ENCODE results near the gene C9orf85. TPM values are rescaled to one million over a fixed set of nuclear protein-coding genes. Genes with fewer than 3 reads are reported as not detected.
"Not testable (repeated sequence)": the region's sequence is repeated elsewhere in the genome, so short reads cannot be mapped to it uniquely, and the experiment has no call there.

Gene C9orf85
- total RNA-seq, 1 experiment from 2014 or later = 9.8 TPM

DNA sequence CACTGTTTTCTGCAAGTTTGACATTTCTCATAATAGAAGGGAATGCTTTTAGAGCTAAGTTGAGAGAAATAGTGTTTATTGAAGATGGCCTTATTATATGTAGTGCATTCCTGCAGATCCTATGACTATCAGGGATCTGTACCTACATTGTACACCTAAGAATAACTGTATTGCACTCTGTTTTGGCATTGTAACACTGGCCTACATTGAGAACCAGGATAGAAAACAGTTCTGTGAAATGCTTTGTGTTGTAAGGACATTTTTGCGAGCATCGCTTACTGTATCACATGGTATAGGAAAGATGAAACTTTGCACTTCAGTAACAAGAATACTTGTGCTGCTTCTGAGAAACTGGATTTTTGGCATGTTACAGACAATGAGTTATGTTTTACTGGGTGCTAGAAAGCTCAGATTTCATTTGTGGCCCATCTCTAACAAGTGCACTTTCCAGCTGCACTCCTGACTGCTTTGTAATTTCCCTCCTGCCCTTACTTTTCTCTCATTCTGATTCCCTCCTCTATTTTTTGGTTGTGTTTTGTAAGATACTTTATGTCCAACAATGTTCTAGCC, 30.6 kb downstream of the C9orf85 start:
- DNase-seq = no peak
- no peaks in the 10 kb centered on the region for H3K27me3 Mint-ChIP-seq (ENCODE audit: unreplicated experiment)
- no peaks in the 10 kb centered on the region for H3K36me3 Mint-ChIP-seq (ENCODE audit: insufficient read depth, unreplicated experiment)
- CTCF ChIA-PET = no interaction called here
- H3K4me1 Mint-ChIP-seq (ENCODE audit: low read depth, unreplicated experiment) = peaks cover 14% of the 10 kb centered on the region
- no TSS peak for BruUV-seq (replicated peaks)
- no peak overlapping the region for H3K4me3 Mint-ChIP-seq (ENCODE audit: low read depth, unreplicated experiment)
- intact Hi-C loops (cut with micrococcal nuclease; ENCODE audit: unreplicated experiment) = no loop called here
- no peaks in the 10 kb centered on the region for H3K9me3 Mint-ChIP-seq (ENCODE audit: low read depth, unreplicated experiment)
- H3K27ac Mint-ChIP-seq (ENCODE audit: unreplicated experiment) = no peak overlapping the region
- TF ChIP-seq, protein P1, sequence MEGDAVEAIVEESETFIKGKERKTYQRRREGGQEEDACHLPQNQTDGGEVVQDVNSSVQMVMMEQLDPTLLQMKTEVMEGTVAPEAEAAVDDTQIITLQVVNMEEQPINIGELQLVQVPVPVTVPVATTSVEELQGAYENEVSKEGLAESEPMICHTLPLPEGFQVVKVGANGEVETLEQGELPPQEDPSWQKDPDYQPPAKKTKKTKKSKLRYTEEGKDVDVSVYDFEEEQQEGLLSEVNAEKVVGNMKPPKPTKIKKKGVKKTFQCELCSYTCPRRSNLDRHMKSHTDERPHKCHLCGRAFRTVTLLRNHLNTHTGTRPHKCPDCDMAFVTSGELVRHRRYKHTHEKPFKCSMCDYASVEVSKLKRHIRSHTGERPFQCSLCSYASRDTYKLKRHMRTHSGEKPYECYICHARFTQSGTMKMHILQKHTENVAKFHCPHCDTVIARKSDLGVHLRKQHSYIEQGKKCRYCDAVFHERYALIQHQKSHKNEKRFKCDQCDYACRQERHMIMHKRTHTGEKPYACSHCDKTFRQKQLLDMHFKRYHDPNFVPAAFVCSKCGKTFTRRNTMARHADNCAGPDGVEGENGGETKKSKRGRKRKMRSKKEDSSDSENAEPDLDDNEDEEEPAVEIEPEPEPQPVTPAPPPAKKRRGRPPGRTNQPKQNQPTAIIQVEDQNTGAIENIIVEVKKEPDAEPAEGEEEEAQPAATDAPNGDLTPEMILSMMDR (IDR thresholded peaks at IDR 0.05; ENCODE audit: unreplicated experiment) = no peak

DNA sequence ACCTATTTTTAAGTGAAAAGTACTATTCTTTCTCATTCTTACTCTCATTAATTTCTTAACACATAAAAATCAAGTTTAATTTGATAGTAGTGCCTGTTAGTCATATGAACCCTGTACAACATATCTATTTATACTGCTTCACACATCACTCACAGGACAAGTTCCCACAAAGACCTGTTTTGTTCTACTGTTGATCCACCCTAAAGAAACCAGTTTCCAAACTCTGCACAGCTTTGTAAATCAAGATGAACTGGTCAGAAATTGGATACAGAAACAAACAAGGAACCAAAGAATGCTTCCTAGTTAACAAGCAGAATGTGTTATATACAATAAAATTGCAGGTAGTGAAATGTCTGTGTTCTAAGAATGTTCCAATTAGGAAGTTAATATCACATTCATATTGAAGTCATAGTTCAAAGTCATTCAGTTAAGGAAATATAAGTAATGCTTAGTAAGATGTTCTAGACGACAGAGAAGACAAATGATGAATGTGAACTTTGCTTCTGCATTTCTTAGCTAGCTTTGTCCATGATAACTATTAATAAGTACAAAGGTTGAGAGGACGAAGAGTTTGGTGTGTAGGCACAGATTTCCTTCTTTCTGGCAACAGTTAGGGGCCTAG, 33.4 kb downstream of the C9orf85 start:
- peak overlapping the region; percentile 48 for H3K4me3 Mint-ChIP-seq (ENCODE audit: low read depth, unreplicated experiment)
- TF ChIP-seq, protein P1 (IDR thresholded peaks at IDR 0.05; ENCODE audit: unreplicated experiment) = no peak
- DNase-seq = peak; percentile 5

DNA sequence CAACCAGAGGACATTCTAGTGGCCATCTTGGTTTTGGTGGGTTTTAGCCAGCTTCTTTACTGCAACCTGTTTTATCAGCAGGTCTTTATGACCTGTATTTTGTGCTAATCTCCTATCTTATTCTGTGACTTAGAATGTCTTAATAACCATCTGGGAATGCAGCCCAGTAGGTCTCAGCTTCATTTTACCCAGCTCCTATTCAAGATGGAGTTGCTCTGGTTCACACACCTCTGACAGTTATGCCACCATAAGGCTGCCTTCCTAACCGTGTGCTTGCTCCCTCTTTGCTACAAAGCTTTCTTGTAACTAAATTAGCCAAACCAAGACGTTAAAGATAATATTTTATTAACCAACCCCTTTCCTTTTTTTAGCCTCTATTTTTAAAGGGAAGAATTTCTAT, 43.2 kb downstream of the C9orf85 start:
- CTCF ChIA-PET; intact Hi-C loops (cut with micrococcal nuclease; ENCODE audit: unreplicated experiment); H3K27ac Mint-ChIP-seq (ENCODE audit: unreplicated experiment); H3K27me3 Mint-ChIP-seq (ENCODE audit: unreplicated experiment); DNase-seq; H3K4me3 Mint-ChIP-seq (ENCODE audit: low read depth, unreplicated experiment); H3K36me3 Mint-ChIP-seq (ENCODE audit: insufficient read depth, unreplicated experiment); H3K9me3 Mint-ChIP-seq (ENCODE audit: low read depth, unreplicated experiment); H3K4me1 Mint-ChIP-seq (ENCODE audit: low read depth, unreplicated experiment); BruUV-seq (replicated peaks): not testable (repeated sequence)

More for the DNA sequence above, 33.4 kb downstream of the C9orf85 start:
- no TSS peak for BruUV-seq (replicated peaks)
- H3K9me3 Mint-ChIP-seq (ENCODE audit: low read depth, unreplicated experiment) = no peaks in the 10 kb centered on the region
- H3K27me3 Mint-ChIP-seq (ENCODE audit: unreplicated experiment) = no peaks in the 10 kb centered on the region
- no peaks in the 10 kb centered on the region for H3K36me3 Mint-ChIP-seq (ENCODE audit: insufficient read depth, unreplicated experiment)
- CTCF ChIA-PET = interaction anchor here (0.8 to 1.2 kb wide), 2 partner anchors 19 to 34 kb away, joined by 3 to 4 read pairs; partner anchors contain the start of genes ABHD17B and C9orf85
- peak overlapping the region; percentile 74 for H3K27ac Mint-ChIP-seq (ENCODE audit: unreplicated experiment)
- peaks cover 9% of the 10 kb centered on the region for H3K4me1 Mint-ChIP-seq (ENCODE audit: low read depth, unreplicated experiment)
- intact Hi-C loops (cut with micrococcal nuclease; ENCODE audit: unreplicated experiment) = loop anchor here (2.0 kb wide), 1 partner anchor 34 kb away; the partner anchor contains the start of genes ABHD17B and C9orf85

DNA sequence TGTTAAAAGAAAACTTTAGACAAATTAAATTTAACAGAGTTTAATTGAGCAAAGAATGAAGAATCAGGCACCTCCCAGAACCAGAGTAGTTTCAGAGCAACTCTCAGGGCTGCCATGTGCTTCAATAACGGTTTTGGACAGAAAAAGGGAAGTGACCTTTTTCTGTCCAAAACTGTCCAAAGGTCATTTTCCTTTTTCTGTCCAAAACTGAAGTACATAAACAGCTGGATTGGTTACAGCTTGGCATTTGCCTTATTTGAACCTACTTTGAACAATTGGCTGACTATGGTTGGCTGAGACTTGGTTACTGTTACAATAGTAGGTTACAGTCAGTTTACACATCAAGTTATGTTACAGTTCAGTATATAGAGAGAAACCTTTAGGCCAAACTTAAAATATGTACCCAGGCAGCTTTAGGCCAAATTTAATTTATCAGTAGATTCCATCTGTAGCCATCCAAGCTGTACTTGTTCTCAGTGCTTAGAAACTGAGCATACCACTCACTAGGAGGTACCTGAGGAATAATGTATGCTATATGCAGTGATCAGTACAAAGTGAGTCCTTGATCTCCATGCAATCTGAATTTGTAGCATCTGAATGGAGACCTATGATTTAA, 44.0 kb downstream of the C9orf85 start:
- no peak for DNase-seq
- intact Hi-C loops (cut with micrococcal nuclease; ENCODE audit: unreplicated experiment) = no loop called here
- CTCF ChIA-PET = no interaction called here
- Mint-ChIP-seq H3K9me3 (ENCODE audit: low read depth, unreplicated experiment) (no peaks in the 10 kb centered on the region), H3K27ac (ENCODE audit: unreplicated experiment) (no peak overlapping the region), H3K36me3 (ENCODE audit: insufficient read depth, unreplicated experiment) (no peaks in the 10 kb centered on the region), H3K27me3 (ENCODE audit: unreplicated experiment) (no peaks in the 10 kb centered on the region), H3K4me1 (ENCODE audit: low read depth, unreplicated experiment) (no peaks in the 10 kb centered on the region), H3K4me3 (ENCODE audit: low read depth, unreplicated experiment) (no peak overlapping the region)
- no TSS peak for BruUV-seq (replicated peaks)
- TF ChIP-seq, protein P1 (IDR thresholded peaks at IDR 0.05; ENCODE audit: unreplicated experiment) = no peak

All from Calu3 (cell line).